ENCODE measurements around the gene MAN2A2. TPM values are rescaled to one million over a fixed set of nuclear protein-coding genes. Genes with fewer than 3 reads are reported as not detected.
"Not testable (repeated sequence)": the region's sequence is repeated elsewhere in the genome, so short reads cannot be mapped to it uniquely, and the experiment has no call there.

The MAN2A2 gene
- total and polyA plus RNA-seq, 2 of the 8 experiments (the other 6 are each of a cell fraction or from before 2014, with no cell fraction given): 23.1 to 29.7 TPM

DNA sequence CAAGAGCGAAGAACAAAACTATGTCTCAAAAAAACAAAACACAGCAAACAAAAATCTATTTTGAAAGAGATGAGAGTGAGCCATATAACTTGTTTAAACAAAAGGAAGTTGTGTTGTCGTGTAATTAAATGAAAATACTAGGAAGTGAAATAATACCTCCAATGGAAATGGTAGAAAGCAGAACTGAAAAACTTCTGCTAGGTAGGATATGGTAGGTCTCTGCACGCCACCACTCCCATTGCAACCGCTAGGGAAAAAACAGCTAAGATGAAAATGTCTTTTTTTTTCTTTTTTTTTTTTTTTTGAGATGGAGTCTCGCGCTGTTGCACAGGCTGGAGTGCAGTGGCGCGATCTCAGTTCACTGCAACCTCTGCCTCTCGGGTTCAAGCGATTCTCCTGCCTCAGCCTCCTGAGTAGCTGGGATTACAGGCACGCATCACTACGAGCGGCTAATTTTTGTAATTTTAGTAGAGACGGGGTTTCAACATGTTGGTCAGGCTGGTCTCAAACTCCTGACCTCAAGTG, 5.9 kb upstream of the MAN2A2 start:
- ChIA-PET POLR2A (ENCODE audit: partially characterized antibody) (interaction anchor here (2.1 kb wide), 1 partner anchor 16 kb away, joined by 4 read pairs; no protein-coding TSS in a partner anchor), CTCF (ENCODE audit: partially characterized antibody) (interaction anchor here (0.6 to 13.3 kb wide), 8 partner anchors 7 to 1715 kb away, joined by 3 to 125 read pairs (median 8); partner anchors contain the start of genes FES, HDDC3, MAN2A2 and UNC45A)
- H3K79me1 ChIP-seq (ENCODE audit: low read depth, low read length); H3K36me3 ChIP-seq (ENCODE audit: control insufficient read depth in 2 of 4, insufficient read depth in 4 of 4, low read length in 3 of 4); H3K4me1 ChIP-seq (replicated peaks in 1 of 4; ENCODE audit: control insufficient read depth in 3 of 4, insufficient read depth in 4 of 4, low read length in 3 of 4); H2BK20ac ChIP-seq (ENCODE audit: low read length); H2BK12ac ChIP-seq (ENCODE audit: low read depth, low read length); H4K5ac ChIP-seq (ENCODE audit: insufficient read length, low read depth, low read length); H2BK15ac ChIP-seq (ENCODE audit: low read length); H3K4me2 ChIP-seq (ENCODE audit: insufficient read depth in 1 of 2, low read depth in 2 of 2, low read length in 2 of 2); H3K4ac ChIP-seq (replicated peaks; ENCODE audit: insufficient read length, low read depth, low read length); H2BK5ac ChIP-seq (ENCODE audit: low read depth, low read length); H2BK120ac ChIP-seq (replicated peaks; ENCODE audit: low read depth, low read length); H3K27ac ChIP-seq (ENCODE audit: low read depth, low read length); H3K18ac ChIP-seq (ENCODE audit: extremely low read depth, low read length); H3K4me3 ChIP-seq (ENCODE audit: extremely low read depth in 1 of 4, insufficient read depth in 2 of 4, low read depth in 3 of 4, low read length in 4 of 4); H3K14ac ChIP-seq (ENCODE audit: insufficient read length); DNase-seq (ENCODE audit: low read depth in 1 of 2, low spot score in 2 of 2); H3K27me3 ChIP-seq (replicated peaks in 1 of 4; ENCODE audit: control insufficient read depth in 3 of 4, extremely low read depth in 1 of 4, insufficient read depth in 3 of 4, low read length in 3 of 4); FAIRE-seq; H3K79me2 ChIP-seq (ENCODE audit: control insufficient read depth in 1 of 2, insufficient read depth in 2 of 2, low read length in 2 of 2); H3K9ac ChIP-seq (replicated peaks in 1 of 4; ENCODE audit: extremely low read depth in 1 of 4, low read depth in 3 of 4, low read length in 3 of 4); H3K23me2 ChIP-seq (ENCODE audit: low read depth, low read length); H3K56ac ChIP-seq (replicated peaks; ENCODE audit: insufficient read length, low read depth, low read length); H2AFZ ChIP-seq (ENCODE audit: low read length); H3K9me3 ChIP-seq (ENCODE audit: insufficient read depth in 2 of 2, low read depth in 1 of 2, low read length in 1 of 2); H3K23ac ChIP-seq (ENCODE audit: insufficient read length); H4K20me1 ChIP-seq (replicated peaks in 1 of 2; ENCODE audit: control insufficient read depth in 1 of 2, insufficient read depth in 2 of 2, low read length in 2 of 2); H2AK5ac ChIP-seq (ENCODE audit: low read depth, low read length); H4K8ac ChIP-seq (ENCODE audit: extremely low read depth, insufficient read depth, low read length); H4K91ac ChIP-seq (replicated peaks; ENCODE audit: insufficient read length, low read length): not testable (repeated sequence)
- 97% methylated on average over 10 of the region's 14 CpGs; no CpG with 5 or more reads in 1 of the 2 experiments for WGBS, 2 experiments (ENCODE audit: extremely low coverage in 1 of 2, insufficient coverage in 1 of 2, insufficient read length in 1 of 2, insufficient replicate concordance in 2 of 2, low coverage in 1 of 2, low lambda C conversion rate in 2 of 2, missing lambda C conversion rate in 1 of 2)
